HEK293T (cell line): ENCODE results near the gene EAF2.

Source experiments
- ARNT ChIP-seq: fragments of 450-650 bp; IDR thresholded peaks from 2 replicates; pipeline ENCODE4 v1.6.1; 2017; ENCODE audit warnings: mild to moderate bottlenecking
- BHLHE40 ChIP-seq: fragments of 450-650 bp; IDR thresholded peaks from 2 replicates; pipeline ENCODE4 v1.6.1; 2016; ENCODE audit warnings: mild to moderate bottlenecking, moderate library complexity, borderline replicate concordance
- CTBP1 ChIP-seq: fragments of 450-650 bp; IDR thresholded peaks from 2 replicates; pipeline ENCODE4 v1.6.1; 2016; ENCODE audit warnings: borderline replicate concordance
- ELF4 ChIP-seq: fragments of 450-650 bp; IDR thresholded peaks from 2 replicates; pipeline ENCODE4 v1.6.1; 2017; ENCODE audit warnings: antibody characterized with exemption
- FOXA1 ChIP-seq: fragments of 450-650 bp; IDR thresholded peaks from 2 replicates; pipeline ENCODE4 v1.6.1; 2016; ENCODE audit warnings: mild to moderate bottlenecking
- FOXK2 ChIP-seq: fragments of 450-650 bp; IDR thresholded peaks from 2 replicates; pipeline ENCODE4 v1.6.1; 2016; ENCODE audit warnings: mild to moderate bottlenecking
- FOXM1 ChIP-seq: fragments of 450-650 bp; IDR thresholded peaks from 2 replicates; pipeline ENCODE4 v1.6.1; 2017; ENCODE audit warnings: mild to moderate bottlenecking, borderline replicate concordance
- HDGF ChIP-seq: fragments of 450-650 bp; IDR thresholded peaks from 2 replicates; pipeline ENCODE4 v1.6.1; 2017; ENCODE audit warnings: antibody characterized with exemption, borderline replicate concordance
- L3MBTL2 ChIP-seq: fragments of 450-650 bp; conservative IDR thresholded peaks from 2 replicates; pipeline ENCODE4 v1.6.1; 2016; ENCODE audit warnings: mild to moderate bottlenecking
- NFRKB ChIP-seq: fragments of 450-650 bp; IDR thresholded peaks from 2 replicates; pipeline ENCODE4 v1.6.1; 2016; ENCODE audit warnings: mild to moderate bottlenecking, moderate library complexity
- SP1 ChIP-seq: fragments of 450-650 bp; IDR thresholded peaks from 2 replicates; pipeline ENCODE4 v1.6.1; 2017
- SUZ12 ChIP-seq: fragments of 450-650 bp; IDR thresholded peaks from 2 replicates; pipeline ENCODE4 v1.6.1; 2016; ENCODE audit warnings: mild to moderate bottlenecking
- TARDBP ChIP-seq: fragments of 450-650 bp; IDR thresholded peaks from 2 replicates; pipeline ENCODE4 v1.6.1; 2016
- TF ChIP-seq, protein P1 (sequence below): fragments of 450-650 bp; IDR thresholded peaks from 2 replicates; pipeline ENCODE4 v1.6.1; 2016

DNA sequence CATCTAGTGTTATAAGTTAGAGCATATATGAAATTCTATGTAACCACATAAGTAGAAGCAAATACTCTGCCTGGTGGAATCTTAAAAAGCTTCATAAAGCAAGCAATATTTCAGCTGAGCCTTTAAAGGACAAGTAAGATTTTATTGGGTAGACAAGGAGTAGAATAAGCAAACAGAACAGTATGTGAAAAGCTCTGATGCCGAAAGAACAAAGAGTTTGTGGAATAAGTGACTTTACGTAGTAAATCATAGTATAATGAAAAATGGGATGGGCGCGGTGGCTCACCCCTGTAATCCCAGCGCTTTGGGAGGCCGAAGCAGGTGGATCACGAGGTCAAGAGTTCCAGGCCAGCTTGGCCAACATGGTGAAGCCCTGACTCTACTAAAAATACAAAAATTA lies 9.9 kb downstream of the EAF2 start:
- TF ChIP-seq SP1 (no peak), SUZ12 (no peak), NFRKB (no peak), FOXA1 (no peak), BHLHE40 (no peak), L3MBTL2 (no peak), ARNT (no peak), ELF4 (no peak), HDGF (no peak), FOXM1 (no peak), TARDBP (no peak), FOXK2 (no peak), CTBP1 (no peak; the same call in 1 of the 2 replicates)
- TF ChIP-seq, protein P1, sequence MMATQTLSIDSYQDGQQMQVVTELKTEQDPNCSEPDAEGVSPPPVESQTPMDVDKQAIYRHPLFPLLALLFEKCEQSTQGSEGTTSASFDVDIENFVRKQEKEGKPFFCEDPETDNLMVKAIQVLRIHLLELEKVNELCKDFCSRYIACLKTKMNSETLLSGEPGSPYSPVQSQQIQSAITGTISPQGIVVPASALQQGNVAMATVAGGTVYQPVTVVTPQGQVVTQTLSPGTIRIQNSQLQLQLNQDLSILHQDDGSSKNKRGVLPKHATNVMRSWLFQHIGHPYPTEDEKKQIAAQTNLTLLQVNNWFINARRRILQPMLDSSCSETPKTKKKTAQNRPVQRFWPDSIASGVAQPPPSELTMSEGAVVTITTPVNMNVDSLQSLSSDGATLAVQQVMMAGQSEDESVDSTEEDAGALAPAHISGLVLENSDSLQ: peak; percentile 67
